GM12878 (cell line): ENCODE data around the gene KAT2A. TPM values are rescaled to one million over a fixed set of nuclear protein-coding genes. Genes with fewer than 3 reads are reported as not detected.

ENCODE experiments used
- ATAC-seq: fragments of 200-7000 bp; cut with Tn5 transposase; 3 replicates; pipeline ENCODE4 v1.9.1; 2020; ENCODE audit warnings: mild to moderate bottlenecking, moderate library complexity
- BruUV-seq: library from RNA; stranded (reverse); fragments of 400-500 nt; replicated peaks from 2 replicates; lab custom pipeline; 2021; lab: Mats Ljungman, UMichigan
- CTCF ChIA-PET: fragments of 300-600 bp; sonication (Branson Sonifier 250); formaldehyde crosslinking; extraction: SDS; loops from one replicate; lab custom pipeline; 2021; ENCODE audit warnings: inconsistent platforms; lab: Yijun Ruan, JAX
- POLR2A ChIA-PET: fragments of 350-600 bp; formaldehyde crosslinking; extraction: SDS; loops from one replicate; lab custom pipeline; 2021; ENCODE audit warnings: inconsistent platforms; lab: Charles Lee
- RAD21 ChIA-PET: fragments of 300-600 bp; sonication (Branson Sonifier 250); formaldehyde crosslinking; loops from one replicate; lab custom pipeline; 2023; ENCODE audit warnings: antibody characterized with exemption; ENCODE audit not compliant: unreplicated experiment; lab: Charles Lee
- SMC1A ChIA-PET: fragments of 300-600 bp; sonication (Branson Sonifier 250); formaldehyde crosslinking; loops from one replicate; lab custom pipeline; 2023; ENCODE audit not compliant: unreplicated experiment, uncharacterized antibody; lab: Charles Lee
- DNase-seq: peaks from one replicate; pipeline ENCODE4 v3.0.0-alpha.2; 2011; ENCODE audit warnings: low read depth, low spot score
- FAIRE-seq: peaks from 3 replicates; lab custom pipeline; 2011; peaks lifted over from hg19 to GRCh38; lab: Jason Lieb, UNC
- H2AFZ ChIP-seq: 2 replicates; pipeline ENCODE4 v1.6.0; 2011; ENCODE audit warnings: low read depth, low read length, control low read depth; ENCODE audit not compliant: control insufficient read depth
- H3K27ac ChIP-seq: 2 replicates; pipeline ENCODE4 v1.5.1; 2011; ENCODE audit warnings: control low read depth; ENCODE audit not compliant: control insufficient read depth, insufficient read depth
- H3K27me3 ChIP-seq, 2 experiments: replicated peaks in 1 of 2; 2 replicates each; pipeline versions ENCODE4 v1.6.0 to v1.6.1; 2011; ENCODE audit warnings: low read length in 1 of 2; ENCODE audit not compliant: control insufficient read depth in 2 of 2, insufficient read depth in 2 of 2
- H3K36me3 ChIP-seq, 2 experiments: 2 replicates each; pipeline ENCODE4 v1.5.1; 2011; ENCODE audit warnings: low read length in 1 of 2; ENCODE audit not compliant: control insufficient read depth in 2 of 2, insufficient read depth in 2 of 2
- H3K4me1 ChIP-seq: 2 replicates; pipeline ENCODE4 v1.6.1; 2011; ENCODE audit warnings: mild to moderate bottlenecking, low read length, moderate library complexity, mixed read lengths; ENCODE audit not compliant: control insufficient read depth, insufficient read depth
- H3K4me2 ChIP-seq: 2 replicates; pipeline ENCODE4 v1.6.0; 2011; ENCODE audit warnings: control low read depth; ENCODE audit not compliant: control insufficient read depth, insufficient read depth
- H3K4me3 ChIP-seq: fragments of 200-600 bp; sonication (generic); 2 replicates; pipeline ENCODE4 v1.5.1; 2016
- H3K79me2 ChIP-seq: 2 replicates; pipeline ENCODE4 v1.6.0; 2011; ENCODE audit warnings: low read length; ENCODE audit not compliant: control insufficient read depth, insufficient read depth
- H3K9ac ChIP-seq: 2 replicates; pipeline ENCODE4 v1.8.0; 2011; ENCODE audit warnings: low read length, control low read depth, mixed read lengths; ENCODE audit not compliant: control insufficient read depth, insufficient read depth
- H3K9me3 ChIP-seq: replicated peaks from 3 replicates; pipeline ENCODE4 v1.5.1; 2011; ENCODE audit warnings: mild to moderate bottlenecking, low read length; ENCODE audit not compliant: control insufficient read depth, insufficient read depth
- H4K20me1 ChIP-seq: 2 replicates; pipeline ENCODE4 v1.6.0; 2011; ENCODE audit not compliant: control insufficient read depth, insufficient read depth
- BMI1 ChIP-seq: fragments of 450-650 bp; IDR thresholded peaks from 2 replicates; pipeline ENCODE4 v1.6.1; 2016; ENCODE audit warnings: mild to moderate bottlenecking, moderate library complexity, borderline replicate concordance
- EED ChIP-seq: sonication (generic); IDR thresholded peaks from 2 replicates; pipeline ENCODE4 v1.6.1; 2016; ENCODE audit warnings: antibody characterized with exemption, low read depth
- MAX ChIP-seq: IDR thresholded peaks from 2 replicates; pipeline ENCODE4 v1.6.1; 2012; ENCODE audit warnings: low read depth, low read length, improper control_type of control experiment
- MLLT1 ChIP-seq: fragments of 450-650 bp; IDR thresholded peaks from 2 replicates; pipeline ENCODE4 v1.6.1; 2016; ENCODE audit warnings: mild to moderate bottlenecking
- POU2F2 ChIP-seq: IDR thresholded peaks from 3 replicates; pipeline ENCODE4 v1.6.1; 2011; ENCODE audit warnings: low read depth, mild to moderate bottlenecking, low read length, borderline replicate concordance
- ZSCAN29 ChIP-seq: fragments of 450-650 bp; IDR thresholded peaks from 2 replicates; pipeline ENCODE4 v1.6.1; 2017; ENCODE audit warnings: mild to moderate bottlenecking, moderate library complexity
- WGBS: methylation state at CpG from one replicate; pipeline ENCODE4 v1.1.6; 2016; ENCODE audit warnings: low lambda C conversion rate; ENCODE audit not compliant: insufficient replicate concordance, insufficient coverage; ENCODE audit errors: missing lambda C conversion rate; 5-methylcytosine and 5-hydroxymethylcytosine counted together
- in situ Hi-C: fragments of 300-500 bp; cut with MboI; formaldehyde crosslinking; loops from 9 replicates; pipeline ENCODE4 v1.14.3; 2018; ENCODE audit warnings: mixed read lengths
- intact Hi-C: fragments of 100-400 bp; cut with micrococcal nuclease; formaldehyde crosslinking; loops from one replicate; pipeline ENCODE4 v1.14.2; 2022; ENCODE audit not compliant: unreplicated experiment
- polyA plus RNA-seq, 11 experiments: library from polyadenylated mRNA; depleted of rRNA in 4 of 11; unstranded in 6 of 11; stranded (reverse) in 5 of 11; fragments of >200 nt; fragmentation: Nextera tagmentation in 4 of 11; fragmentation: Illumina TruSeq in 1 of 11; extraction: Ambion mirVana in 4 of 11; extraction: Trizol in 1 of 11; gene quantifications; 1 replicate in 1 of 11; 2 replicates in 10 of 11; pipeline versions ENCODE4 v1.2.1 to v1.2.3, GENCODE V29; 2011 to 2016; ENCODE audit warnings: inconsistent platforms in 2 of 11, missing spikeins in 2 of 11, low read depth in 1 of 11
- total RNA-seq, 4 experiments: library from RNA; depleted of rRNA in 3 of 4; stranded (reverse); fragments of >200 nt in 3 of 4; fragmentation: Illumina TruSeq in 1 of 4; extraction: Trizol in 1 of 4; gene quantifications; 2 replicates each; pipeline versions ENCODE4 v1.2.1 to v1.2.3, GENCODE V29; 2013 to 2021
- TF ChIP-seq, protein P1 (sequence below): fragments of 450-650 bp; IDR thresholded peaks from 2 replicates; pipeline ENCODE4 v1.6.1; 2017; ENCODE audit warnings: mild to moderate bottlenecking
- TF ChIP-seq, protein P2 (sequence below): fragments of 450-650 bp; formaldehyde crosslinking; IDR thresholded peaks from 2 replicates; pipeline ENCODE4 v1.4.0; 2020; ENCODE audit warnings: mild to moderate bottlenecking, moderate library complexity

Gene KAT2A
- total and polyA plus RNA-seq, 10 of the 15 experiments (the other 5 are each of a cell fraction or from before 2014, with no cell fraction given) = 0.85 to 47.5 (median 14.6) TPM

- intact Hi-C loops = no loop called here
- BruUV-seq = no TSS peak
- Histone ChIP-seq H3K9me3 (no peaks in the 10 kb centered on the region), H4K20me1 (no peaks in the 10 kb centered on the region), H3K4me3 (no peak overlapping the region), H2AFZ (no peak overlapping the region), H3K27ac (no peak overlapping the region), H3K79me2 (no peaks in the 10 kb centered on the region; the same call in 1 of the 2 replicates), H3K4me2 (no peak overlapping the region), H3K4me1 (peaks cover 4% of the 10 kb centered on the region), H3K9ac (no peak overlapping the region), H3K36me3 (peaks cover 0 to 2% of the 10 kb centered on the region in 2 experiments; a peak in 1 of 4 replicates), H3K27me3 (no peaks in the 10 kb centered on the region)
- ChIA-PET RAD21 (no interaction called here), POLR2A (no interaction called here), SMC1A (interaction anchor here (0.7 to 1.4 kb wide), 2 partner anchors 40 to 81 kb away, joined by 3 to 4 read pairs; no protein-coding TSS in a partner anchor), CTCF (interaction anchor here (0.6 to 1.7 kb wide), 2 partner anchors 82 to 206 kb away, joined by 3 to 10 read pairs; no protein-coding TSS in a partner anchor)
- in situ Hi-C loops = no loop called here
- TF ChIP-seq MAX = no peak
- DNase-seq (no peak), FAIRE-seq (no peak), ATAC-seq (no peak)
- 71% methylated on average over 2 of the region's 2 CpGs for WGBS
These were observed 15.2 kb downstream of the KAT2A start for GRCh38 chr17:42106009-42106408.

DNA sequence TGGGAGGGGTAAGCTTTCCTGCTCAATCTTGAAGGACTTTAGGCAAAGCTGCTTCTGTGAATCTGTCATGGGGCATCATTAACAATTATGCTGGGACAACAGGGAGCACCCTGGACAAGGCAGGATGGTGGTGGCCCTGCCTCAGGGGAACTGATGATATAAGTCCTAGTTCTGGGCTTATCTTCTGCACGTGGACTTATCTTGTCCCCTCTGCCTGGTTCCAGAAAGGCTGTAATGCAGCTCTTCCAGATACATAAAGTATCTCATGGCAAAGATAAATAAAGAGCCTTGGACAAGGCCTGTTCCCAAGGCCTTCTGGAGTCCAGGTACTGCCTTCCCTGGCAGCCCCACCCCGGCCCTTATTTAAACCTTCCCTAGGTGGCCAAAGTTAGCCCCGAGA, 16.9 kb downstream of the KAT2A start:
- SMC1A ChIA-PET = interaction anchor here (1.8 kb wide), 1 partner anchor 79 kb away, joined by 4 read pairs; no protein-coding TSS in a partner anchor
- no peak overlapping the region for H2AFZ ChIP-seq
- in situ Hi-C loops (no loop called here), intact Hi-C loops (loop anchor here (5.0 kb wide), 2 partner anchors 37 to 77 kb away; no protein-coding TSS in a partner anchor)
- H3K36me3 ChIP-seq = peaks cover 0 to 2% of the 10 kb centered on the region in 2 experiments; a peak in 1 of 4 replicates
- no TSS peak for BruUV-seq
- H3K79me2 ChIP-seq = no peaks in the 10 kb centered on the region
- H3K4me3 ChIP-seq = no peak overlapping the region
- RAD21 ChIA-PET = no interaction called here
- POLR2A ChIA-PET = no interaction called here
- no peak overlapping the region for H3K27ac ChIP-seq
- H3K4me1 ChIP-seq = peaks cover 2% of the 10 kb centered on the region; the same call in 1 of the 2 replicates
- 85% methylated on average over 3 of the region's 3 CpGs for WGBS
- CTCF ChIA-PET = interaction anchor here (0.6 to 1.7 kb wide), 6 partner anchors 73 to 158 kb away, joined by 3 to 8 read pairs (median 4); partner anchors contain the start of gene NKIRAS2
- no peak overlapping the region for H3K9ac ChIP-seq
- H3K4me2 ChIP-seq = no peak overlapping the region
- H3K27me3 ChIP-seq = no peaks in the 10 kb centered on the region
- no peaks in the 10 kb centered on the region for H3K9me3 ChIP-seq
- DNase-seq (no peak), FAIRE-seq (no peak), ATAC-seq (no peak)
- H4K20me1 ChIP-seq = no peaks in the 10 kb centered on the region
- no peak for TF ChIP-seq MLLT1
- TF ChIP-seq ZSCAN29 = no peak
- no peak for TF ChIP-seq POU2F2
- TF ChIP-seq, protein P1, sequence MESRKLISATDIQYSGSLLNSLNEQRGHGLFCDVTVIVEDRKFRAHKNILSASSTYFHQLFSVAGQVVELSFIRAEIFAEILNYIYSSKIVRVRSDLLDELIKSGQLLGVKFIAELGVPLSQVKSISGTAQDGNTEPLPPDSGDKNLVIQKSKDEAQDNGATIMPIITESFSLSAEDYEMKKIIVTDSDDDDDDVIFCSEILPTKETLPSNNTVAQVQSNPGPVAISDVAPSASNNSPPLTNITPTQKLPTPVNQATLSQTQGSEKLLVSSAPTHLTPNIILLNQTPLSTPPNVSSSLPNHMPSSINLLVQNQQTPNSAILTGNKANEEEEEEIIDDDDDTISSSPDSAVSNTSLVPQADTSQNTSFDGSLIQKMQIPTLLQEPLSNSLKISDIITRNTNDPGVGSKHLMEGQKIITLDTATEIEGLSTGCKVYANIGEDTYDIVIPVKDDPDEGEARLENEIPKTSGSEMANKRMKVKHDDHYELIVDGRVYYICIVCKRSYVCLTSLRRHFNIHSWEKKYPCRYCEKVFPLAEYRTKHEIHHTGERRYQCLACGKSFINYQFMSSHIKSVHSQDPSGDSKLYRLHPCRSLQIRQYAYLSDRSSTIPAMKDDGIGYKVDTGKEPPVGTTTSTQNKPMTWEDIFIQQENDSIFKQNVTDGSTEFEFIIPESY = no peak
- no peak for TF ChIP-seq EED
- TF ChIP-seq BMI1 = no peak
- TF ChIP-seq, protein P2, sequence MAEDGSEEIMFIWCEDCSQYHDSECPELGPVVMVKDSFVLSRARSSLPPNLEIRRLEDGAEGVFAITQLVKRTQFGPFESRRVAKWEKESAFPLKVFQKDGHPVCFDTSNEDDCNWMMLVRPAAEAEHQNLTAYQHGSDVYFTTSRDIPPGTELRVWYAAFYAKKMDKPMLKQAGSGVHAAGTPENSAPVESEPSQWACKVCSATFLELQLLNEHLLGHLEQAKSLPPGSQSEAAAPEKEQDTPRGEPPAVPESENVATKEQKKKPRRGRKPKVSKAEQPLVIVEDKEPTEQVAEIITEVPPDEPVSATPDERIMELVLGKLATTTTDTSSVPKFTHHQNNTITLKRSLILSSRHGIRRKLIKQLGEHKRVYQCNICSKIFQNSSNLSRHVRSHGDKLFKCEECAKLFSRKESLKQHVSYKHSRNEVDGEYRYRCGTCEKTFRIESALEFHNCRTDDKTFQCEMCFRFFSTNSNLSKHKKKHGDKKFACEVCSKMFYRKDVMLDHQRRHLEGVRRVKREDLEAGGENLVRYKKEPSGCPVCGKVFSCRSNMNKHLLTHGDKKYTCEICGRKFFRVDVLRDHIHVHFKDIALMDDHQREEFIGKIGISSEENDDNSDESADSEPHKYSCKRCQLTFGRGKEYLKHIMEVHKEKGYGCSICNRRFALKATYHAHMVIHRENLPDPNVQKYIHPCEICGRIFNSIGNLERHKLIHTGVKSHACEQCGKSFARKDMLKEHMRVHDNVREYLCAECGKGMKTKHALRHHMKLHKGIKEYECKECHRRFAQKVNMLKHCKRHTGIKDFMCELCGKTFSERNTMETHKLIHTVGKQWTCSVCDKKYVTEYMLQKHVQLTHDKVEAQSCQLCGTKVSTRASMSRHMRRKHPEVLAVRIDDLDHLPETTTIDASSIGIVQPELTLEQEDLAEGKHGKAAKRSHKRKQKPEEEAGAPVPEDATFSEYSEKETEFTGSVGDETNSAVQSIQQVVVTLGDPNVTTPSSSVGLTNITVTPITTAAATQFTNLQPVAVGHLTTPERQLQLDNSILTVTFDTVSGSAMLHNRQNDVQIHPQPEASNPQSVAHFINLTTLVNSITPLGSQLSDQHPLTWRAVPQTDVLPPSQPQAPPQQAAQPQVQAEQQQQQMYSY = no peak
